OCI-LY3 (cell line): ENCODE measurements around the gene RRAS2.

Experiments
- H2AFZ ChIP-seq: fragments of 200-600, 300-600 bp; shearing (Covaris generic); 2 replicates; pipeline ENCODE4 v1.6.0; 2014; ENCODE audit warnings: antibody characterized with exemption, low read depth, low read length
- H3K27ac ChIP-seq: fragments of 200-600, 300-600 bp; sonication (generic); 2 replicates; pipeline ENCODE4 v1.5.1; 2014; ENCODE audit warnings: mild to moderate bottlenecking, low read length, moderate library complexity, mixed read lengths
- H3K27me3 ChIP-seq: fragments of 200-600, 300-600 bp; sonication (generic); 2 replicates; pipeline ENCODE4 v1.6.1; 2014; ENCODE audit warnings: low read depth, low read length, mixed read lengths
- H3K36me3 ChIP-seq: fragments of 200-600, 300-600 bp; sonication (generic); replicated peaks from 2 replicates; pipeline ENCODE3; 2014; ENCODE audit warnings: low read depth, low read length, mixed read lengths
- H3K4me1 ChIP-seq: fragments of 300-600, 200-600 bp; sonication (generic); 2 replicates; pipeline ENCODE4 v1.6.1; 2014; ENCODE audit warnings: low read length, mixed read lengths
- H3K4me2 ChIP-seq: fragments of 200-600, 300-600 bp; sonication (generic); 2 replicates; pipeline ENCODE4 v1.6.1; 2014; ENCODE audit warnings: low read length, mixed read lengths
- H3K4me3 ChIP-seq: fragments of 300-600, 200-600 bp; sonication (generic); 2 replicates; pipeline ENCODE4 v1.5.1; 2014; ENCODE audit warnings: antibody characterized with exemption, mild to moderate bottlenecking, low read length, moderate library complexity
- H3K79me2 ChIP-seq: fragments of 300-600, 200-600 bp; shearing (Covaris generic); 2 replicates; pipeline ENCODE4 v1.6.1; 2014; ENCODE audit warnings: mild to moderate bottlenecking, low read length, mixed read lengths
- H3K9ac ChIP-seq: fragments of 300-600, 200-600 bp; shearing (Covaris generic); 2 replicates; pipeline ENCODE4 v1.6.0; 2014; ENCODE audit warnings: mild to moderate bottlenecking, low read length, moderate library complexity
- H3K9me3 ChIP-seq: fragments of 200-600, 300-600 bp; shearing (Covaris generic); 2 replicates; pipeline ENCODE4 v1.6.1; 2014; ENCODE audit warnings: low read length, mixed read lengths; ENCODE audit not compliant: insufficient read depth
- H4K20me1 ChIP-seq: fragments of 200-600, 300-600 bp; sonication (generic); 2 replicates; pipeline ENCODE4 v1.6.1; 2016; ENCODE audit warnings: low read length, mixed read lengths; ENCODE audit not compliant: insufficient read depth
- EZH2phosphoT487 ChIP-seq: fragments of 200-600 bp; shearing (Covaris generic); IDR thresholded peaks from 2 replicates; pipeline ENCODE4 v1.6.1; 2018; ENCODE audit warnings: antibody characterized with exemption, mixed run types, low read depth
- TF ChIP-seq, protein P1 (sequence below): fragments of 200-600, 300-600 bp; sonication (generic); IDR thresholded peaks from 2 replicates; pipeline ENCODE4 v1.5.1; 2014; ENCODE audit warnings: antibody characterized with exemption, low read length, low read depth

RRAS2 gene

DNA sequence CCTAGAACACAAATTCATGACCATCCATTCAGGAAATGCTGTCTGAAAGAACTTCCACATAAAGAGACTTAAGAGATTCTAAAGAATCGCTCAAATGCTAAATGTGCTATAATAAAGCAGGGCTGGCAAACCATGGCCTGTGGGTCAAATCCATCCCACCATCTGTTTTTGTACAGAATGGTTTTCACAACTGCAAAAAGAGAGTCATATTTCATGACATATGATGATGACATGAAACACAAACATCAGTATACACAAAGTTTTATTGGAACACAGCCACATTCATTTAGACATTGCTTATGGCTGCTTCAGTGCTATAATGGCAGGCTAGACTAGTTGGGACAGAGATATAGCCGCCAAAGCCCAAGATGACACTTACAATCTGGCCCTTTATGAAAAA is 85.1 kb downstream of the RRAS2 start:
- Histone ChIP-seq H3K27ac (no peak overlapping the region), H3K4me3 (no peak overlapping the region), H3K4me1 (peaks cover 22% of the 10 kb centered on the region), H3K4me2 (no peak overlapping the region), H3K27me3 (no peaks in the 10 kb centered on the region), H3K79me2 (no peaks in the 10 kb centered on the region), H2AFZ (no peak overlapping the region), H4K20me1 (no peaks in the 10 kb centered on the region), H3K36me3 (peaks cover 12% of the 10 kb centered on the region), H3K9me3 (no peaks in the 10 kb centered on the region), H3K9ac (no peak overlapping the region)
- TF ChIP-seq, protein P1, sequence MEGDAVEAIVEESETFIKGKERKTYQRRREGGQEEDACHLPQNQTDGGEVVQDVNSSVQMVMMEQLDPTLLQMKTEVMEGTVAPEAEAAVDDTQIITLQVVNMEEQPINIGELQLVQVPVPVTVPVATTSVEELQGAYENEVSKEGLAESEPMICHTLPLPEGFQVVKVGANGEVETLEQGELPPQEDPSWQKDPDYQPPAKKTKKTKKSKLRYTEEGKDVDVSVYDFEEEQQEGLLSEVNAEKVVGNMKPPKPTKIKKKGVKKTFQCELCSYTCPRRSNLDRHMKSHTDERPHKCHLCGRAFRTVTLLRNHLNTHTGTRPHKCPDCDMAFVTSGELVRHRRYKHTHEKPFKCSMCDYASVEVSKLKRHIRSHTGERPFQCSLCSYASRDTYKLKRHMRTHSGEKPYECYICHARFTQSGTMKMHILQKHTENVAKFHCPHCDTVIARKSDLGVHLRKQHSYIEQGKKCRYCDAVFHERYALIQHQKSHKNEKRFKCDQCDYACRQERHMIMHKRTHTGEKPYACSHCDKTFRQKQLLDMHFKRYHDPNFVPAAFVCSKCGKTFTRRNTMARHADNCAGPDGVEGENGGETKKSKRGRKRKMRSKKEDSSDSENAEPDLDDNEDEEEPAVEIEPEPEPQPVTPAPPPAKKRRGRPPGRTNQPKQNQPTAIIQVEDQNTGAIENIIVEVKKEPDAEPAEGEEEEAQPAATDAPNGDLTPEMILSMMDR, result no peak
- TF ChIP-seq EZH2phosphoT487, result no peak

DNA sequence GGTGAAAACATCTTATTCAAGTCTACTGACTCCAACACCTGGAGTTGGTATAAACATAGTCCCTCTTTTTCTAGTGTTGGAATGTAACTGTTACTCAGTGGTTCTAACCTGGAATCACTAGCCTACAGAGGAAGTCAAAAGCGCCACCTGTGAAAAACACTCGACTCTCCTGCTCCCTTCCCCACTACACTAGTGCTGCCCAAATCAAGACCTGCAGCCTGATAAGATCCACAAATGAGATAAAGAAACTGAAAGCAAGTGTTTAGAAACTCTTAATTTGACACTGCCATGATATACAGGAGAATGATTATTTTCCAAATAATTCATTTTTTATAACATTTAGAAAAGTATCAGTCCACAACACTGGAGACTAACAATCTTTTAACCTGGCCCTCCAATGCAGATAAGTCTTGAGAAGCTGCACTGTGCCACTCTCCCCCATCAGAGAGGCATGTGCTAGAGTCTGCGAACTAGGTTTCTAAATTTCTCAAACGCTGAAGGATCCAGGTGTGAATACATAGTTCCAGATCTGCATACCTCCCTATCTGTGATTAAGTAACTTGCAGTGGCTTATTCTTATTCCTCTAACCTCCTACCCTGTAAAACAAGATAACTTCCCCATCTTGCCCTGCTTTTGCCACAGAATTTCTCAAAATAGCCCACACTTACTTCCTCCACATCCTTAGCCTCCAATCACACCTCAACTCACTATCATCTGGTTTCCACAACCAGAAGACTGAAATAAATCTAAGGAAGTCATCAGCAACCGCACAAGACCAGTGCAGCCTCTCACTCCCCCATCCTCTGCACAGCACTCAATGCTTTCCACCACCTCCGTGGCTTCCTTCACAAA is 88.1 kb downstream of the RRAS2 start:
- TF ChIP-seq, protein P1, result no peak
- no peak for TF ChIP-seq EZH2phosphoT487
- Histone ChIP-seq H3K4me2 (no peak overlapping the region), H3K27me3 (no peaks in the 10 kb centered on the region), H3K4me1 (peaks cover 5% of the 10 kb centered on the region; the same call in 1 of the 2 replicates), H3K9me3 (no peaks in the 10 kb centered on the region), H3K27ac (no peak overlapping the region), H3K9ac (no peak overlapping the region), H4K20me1 (no peaks in the 10 kb centered on the region), H3K4me3 (no peak overlapping the region), H3K79me2 (no peaks in the 10 kb centered on the region), H3K36me3 (peaks cover 7% of the 10 kb centered on the region), H2AFZ (no peak overlapping the region)

DNA sequence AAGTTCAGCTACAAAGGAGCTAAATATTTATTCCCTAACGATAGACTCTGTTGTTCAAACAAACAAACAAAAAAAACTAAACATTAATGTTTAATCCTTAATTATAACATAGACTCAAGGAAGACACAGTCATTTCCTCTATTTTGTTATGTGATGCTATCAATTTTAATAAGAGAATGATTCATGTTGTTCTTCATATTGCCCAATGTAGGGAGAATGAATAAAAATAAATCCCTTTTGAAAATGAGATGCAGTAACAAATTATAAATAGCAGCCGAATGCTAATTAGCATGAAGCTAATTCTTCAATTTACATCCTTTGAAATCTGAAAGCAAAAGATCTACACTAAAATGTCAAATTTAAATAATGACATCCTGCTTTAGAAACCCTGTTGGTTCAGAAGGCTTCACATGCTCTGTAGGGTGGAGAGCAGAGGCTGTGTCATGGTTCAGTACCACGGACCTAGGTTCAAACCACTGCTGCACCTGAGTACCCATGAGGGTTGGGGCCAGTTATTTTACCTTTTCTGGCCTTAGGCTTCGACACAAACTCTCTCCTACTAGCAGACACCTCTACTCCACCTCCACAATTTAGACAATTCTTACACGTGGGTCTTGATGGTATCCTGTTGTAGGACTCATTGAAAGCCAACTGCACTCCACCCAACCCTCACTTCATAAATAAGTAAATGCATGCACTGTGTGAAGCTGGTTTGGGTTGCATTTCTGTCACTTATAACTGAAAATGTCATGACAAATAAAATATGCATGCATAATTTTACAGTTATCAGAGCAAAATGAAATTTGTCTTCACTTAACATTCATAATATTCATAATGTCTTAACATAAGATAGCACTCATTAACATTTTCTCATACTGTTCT is 89.0 kb downstream of the RRAS2 start:
- Histone ChIP-seq H3K4me2 (no peak overlapping the region), H3K4me1 (peaks cover 5% of the 10 kb centered on the region; the same call in 1 of the 2 replicates), H3K9me3 (no peaks in the 10 kb centered on the region), H2AFZ (no peak overlapping the region), H3K4me3 (no peak overlapping the region), H4K20me1 (no peaks in the 10 kb centered on the region), H3K79me2 (no peaks in the 10 kb centered on the region), H3K9ac (no peak overlapping the region), H3K36me3 (peaks cover 16% of the 10 kb centered on the region), H3K27ac (no peak overlapping the region), H3K27me3 (no peaks in the 10 kb centered on the region)
- TF ChIP-seq, protein P1, result no peak
- TF ChIP-seq EZH2phosphoT487, result no peak
